HepG2 (cell line): ENCODE results near the gene PRPF4. TPM values are rescaled to one million over a fixed set of nuclear protein-coding genes. Genes with fewer than 3 reads are reported as not detected.

ENCODE experiments used
- ARHGAP35 ChIP-seq: sonication (generic); formaldehyde crosslinking; IDR thresholded peaks from 2 replicates; pipeline ENCODE4 v1.9.0; 2022; ENCODE audit warnings: mild to moderate bottlenecking, inconsistent platforms, moderate library complexity, missing genetic modification reagents, borderline replicate concordance
- CCDC6 ChIP-seq: sonication (generic); formaldehyde crosslinking; IDR thresholded peaks from 2 replicates; pipeline ENCODE4 v1.8.1; 2022; ENCODE audit warnings: mild to moderate bottlenecking, missing genetic modification reagents, moderate library complexity
- FOXA3 ChIP-seq: IDR thresholded peaks from 2 replicates; pipeline ENCODE4 v1.6.1; 2016; ENCODE audit warnings: missing genetic modification reagents, missing compliant biosample characterization
- MIER2 ChIP-seq: IDR thresholded peaks from 2 replicates; pipeline ENCODE4 v1.6.1; 2016; ENCODE audit warnings: missing biosample characterization, missing genetic modification reagents
- MYNN ChIP-seq: sonication (generic); formaldehyde crosslinking; IDR thresholded peaks from 2 replicates; pipeline ENCODE4 v1.4.0; 2020; ENCODE audit warnings: mild to moderate bottlenecking, low read depth, missing genetic modification reagents
- POLR2A ChIP-seq, 2 experiments: IDR thresholded peaks; 2 replicates each; pipeline ENCODE4 v1.6.1; 2011; ENCODE audit warnings: low read depth in 2 of 2, low read length in 2 of 2, mild to moderate bottlenecking in 1 of 2, moderate library complexity in 1 of 2; ENCODE audit not compliant: insufficient read depth in 1 of 2
- RNF2 ChIP-seq: fragments of 450-650 bp; conservative IDR thresholded peaks from 2 replicates; pipeline ENCODE4 v1.6.1; 2016; ENCODE audit warnings: low read depth
- SMAD3 ChIP-seq: sonication (generic); formaldehyde crosslinking; IDR thresholded peaks from 2 replicates; pipeline ENCODE4 v1.4.0; 2020; ENCODE audit warnings: missing genetic modification reagents
- ZBTB38 ChIP-seq: sonication (generic); formaldehyde crosslinking; IDR thresholded peaks from 2 replicates; pipeline ENCODE4 v1.5.1; 2020; ENCODE audit warnings: mild to moderate bottlenecking, missing genetic modification reagents
- ZC3H13 ChIP-seq: sonication (generic); formaldehyde crosslinking; IDR thresholded peaks from 2 replicates; pipeline ENCODE4 v1.8.1; 2023; ENCODE audit warnings: mild to moderate bottlenecking, missing genetic modification reagents, moderate library complexity
- ZC3H4 ChIP-seq: sonication (generic); formaldehyde crosslinking; IDR thresholded peaks from 2 replicates; pipeline ENCODE4 v1.4.0; 2020; ENCODE audit warnings: missing genetic modification reagents, borderline replicate concordance
- ZMAT3 ChIP-seq: sonication (generic); formaldehyde crosslinking; conservative IDR thresholded peaks from 2 replicates; pipeline ENCODE4 v1.7.0; 2021; ENCODE audit warnings: missing genetic modification reagents
- ZNF329 ChIP-seq: sonication (generic); formaldehyde crosslinking; IDR thresholded peaks from 2 replicates; pipeline ENCODE4 v1.9.0; 2021; ENCODE audit warnings: low read depth, mild to moderate bottlenecking, missing genetic modification reagents
- ZNF430 ChIP-seq: sonication (generic); formaldehyde crosslinking; IDR thresholded peaks from 2 replicates; pipeline ENCODE4 v1.9.0; 2021; ENCODE audit warnings: mild to moderate bottlenecking, missing genetic modification reagents
- ZNF558 ChIP-seq: sonication (generic); formaldehyde crosslinking; IDR thresholded peaks from 2 replicates; pipeline ENCODE4 v1.9.0; 2022; ENCODE audit warnings: mild to moderate bottlenecking, missing genetic modification reagents, borderline replicate concordance
- ZNF703 ChIP-seq: sonication (generic); formaldehyde crosslinking; IDR thresholded peaks from 2 replicates; pipeline ENCODE4 v1.5.1; 2020; ENCODE audit warnings: missing genetic modification reagents, mild to moderate bottlenecking, moderate library complexity, borderline replicate concordance
- ZNF891 ChIP-seq: sonication (generic); formaldehyde crosslinking; IDR thresholded peaks from 2 replicates; pipeline ENCODE4 v1.5.0; 2020; ENCODE audit warnings: mild to moderate bottlenecking, missing genetic modification reagents
- ZSCAN9 ChIP-seq: IDR thresholded peaks from 2 replicates; pipeline ENCODE4 v1.6.1; 2016; ENCODE audit warnings: borderline replicate concordance
- polyA plus RNA-seq, 8 experiments: library from polyadenylated mRNA; depleted of rRNA in 3 of 8; stranded (reverse) in 7 of 8; unstranded in 1 of 8; fragments of >200 nt; fragmentation: Illumina TruSeq in 4 of 8; extraction: Trizol in 4 of 8; gene quantifications; 2 replicates each; pipeline versions ENCODE4 v1.2.1 to v1.2.3, GENCODE V29; 2011 to 2016; ENCODE audit warnings: low read depth in 4 of 8, missing spikeins in 1 of 8, mixed read lengths in 1 of 8; ENCODE audit not compliant: insufficient read depth in 1 of 8
- total RNA-seq, 5 experiments: library from RNA; depleted of rRNA; stranded (reverse); fragments of >200 nt; fragmentation: Illumina TruSeq; extraction: Trizol; gene quantifications; 2 replicates each; pipeline ENCODE4 v1.2.3, GENCODE V29; 2016; ENCODE audit warnings: low read depth in 1 of 5
- TF ChIP-seq, protein P1 (sequence below): sonication (generic); formaldehyde crosslinking; IDR thresholded peaks from 2 replicates; pipeline ENCODE4 v1.5.1; 2020; ENCODE audit warnings: missing genetic modification reagents, mild to moderate bottlenecking, borderline replicate concordance
- TF ChIP-seq, protein P2 (sequence below): sonication (generic); formaldehyde crosslinking; IDR thresholded peaks from 2 replicates; pipeline ENCODE4 v1.4.0; 2020; ENCODE audit warnings: missing genetic modification reagents
- TF ChIP-seq, protein P3 (sequence below): sonication (generic); formaldehyde crosslinking; IDR thresholded peaks from 2 replicates; pipeline ENCODE4 v1.8.1; 2023; ENCODE audit warnings: missing genetic modification reagents, inconsistent platforms, borderline replicate concordance
- TF ChIP-seq, protein P4 (sequence below): fragments of 450-650 bp; IDR thresholded peaks from 2 replicates; pipeline ENCODE4 v1.6.1; 2016
- TF ChIP-seq, protein P5 (sequence below): sonication (generic); formaldehyde crosslinking; IDR thresholded peaks from 2 replicates; pipeline ENCODE4 v1.5.0; 2020; ENCODE audit warnings: mild to moderate bottlenecking, missing genetic modification reagents, moderate library complexity

Gene PRPF4
- total and polyA plus RNA-seq, 2 of the 13 experiments (the other 11 are each of a cell fraction or from before 2014, with no cell fraction given): 10.3 to 49.0 TPM

DNA sequence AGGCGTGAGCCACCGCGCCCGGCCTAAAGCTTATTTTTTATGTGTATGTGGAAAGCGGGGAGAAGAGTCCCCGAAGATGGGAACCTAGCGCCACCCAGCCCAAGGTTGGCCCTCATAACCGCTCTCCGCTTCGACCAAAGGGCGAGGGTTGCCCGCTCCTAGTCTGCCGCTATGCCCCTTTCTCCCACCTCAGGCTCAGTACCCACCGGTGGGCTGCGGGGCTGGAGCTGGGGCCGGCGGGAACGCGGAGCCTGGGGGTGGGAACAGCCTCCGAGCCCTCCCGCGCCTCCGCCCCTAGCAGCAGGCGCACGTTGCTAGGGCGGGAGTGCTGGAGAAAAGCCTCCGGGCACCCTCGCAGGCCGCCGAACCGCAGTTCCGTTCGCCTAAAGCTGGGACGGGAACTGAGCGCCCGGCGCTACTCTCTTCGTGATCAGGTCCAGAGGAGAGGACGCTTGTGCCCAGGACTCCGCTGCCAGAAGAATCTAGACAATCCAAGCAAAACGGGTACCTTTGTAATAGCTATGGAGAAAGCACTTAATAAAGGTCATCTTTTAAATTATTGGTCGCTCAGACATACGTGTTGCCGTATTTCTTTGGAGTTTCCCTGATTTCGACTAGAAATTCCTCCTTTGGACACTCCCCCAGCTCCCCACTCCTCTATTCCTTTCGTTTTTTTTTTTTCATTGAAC lies 64.7 kb downstream of the PRPF4 start, which contains the start of gene WDR31 (continued):
- TF ChIP-seq, protein P1, sequence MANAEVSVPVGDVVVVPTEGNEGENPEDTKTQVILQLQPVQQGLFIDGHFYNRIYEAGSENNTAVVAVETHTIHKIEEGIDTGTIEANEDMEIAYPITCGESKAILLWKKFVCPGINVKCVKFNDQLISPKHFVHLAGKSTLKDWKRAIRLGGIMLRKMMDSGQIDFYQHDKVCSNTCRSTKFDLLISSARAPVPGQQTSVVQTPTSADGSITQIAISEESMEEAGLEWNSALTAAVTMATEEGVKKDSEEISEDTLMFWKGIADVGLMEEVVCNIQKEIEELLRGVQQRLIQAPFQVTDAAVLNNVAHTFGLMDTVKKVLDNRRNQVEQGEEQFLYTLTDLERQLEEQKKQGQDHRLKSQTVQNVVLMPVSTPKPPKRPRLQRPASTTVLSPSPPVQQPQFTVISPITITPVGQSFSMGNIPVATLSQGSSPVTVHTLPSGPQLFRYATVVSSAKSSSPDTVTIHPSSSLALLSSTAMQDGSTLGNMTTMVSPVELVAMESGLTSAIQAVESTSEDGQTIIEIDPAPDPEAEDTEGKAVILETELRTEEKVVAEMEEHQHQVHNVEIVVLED (CRISPR knock-in tag): peak; percentile 79
- TF ChIP-seq ZNF430 (CRISPR knock-in tag): peak; percentile 92
- TF ChIP-seq, protein P2, sequence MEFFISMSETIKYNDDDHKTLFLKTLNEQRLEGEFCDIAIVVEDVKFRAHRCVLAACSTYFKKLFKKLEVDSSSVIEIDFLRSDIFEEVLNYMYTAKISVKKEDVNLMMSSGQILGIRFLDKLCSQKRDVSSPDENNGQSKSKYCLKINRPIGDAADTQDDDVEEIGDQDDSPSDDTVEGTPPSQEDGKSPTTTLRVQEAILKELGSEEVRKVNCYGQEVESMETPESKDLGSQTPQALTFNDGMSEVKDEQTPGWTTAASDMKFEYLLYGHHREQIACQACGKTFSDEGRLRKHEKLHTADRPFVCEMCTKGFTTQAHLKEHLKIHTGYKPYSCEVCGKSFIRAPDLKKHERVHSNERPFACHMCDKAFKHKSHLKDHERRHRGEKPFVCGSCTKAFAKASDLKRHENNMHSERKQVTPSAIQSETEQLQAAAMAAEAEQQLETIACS (CRISPR knock-in tag): peak; percentile 49; the same call in 1 of the 2 replicates
- TF ChIP-seq FOXA3: peak; percentile 68; the same call in 1 of the 2 replicates
- peak; percentile 78; the same call in 1 of the 2 replicates for TF ChIP-seq ZC3H13
- peak; percentile 69; the same call in 1 of the 2 replicates for TF ChIP-seq CCDC6 (CRISPR knock-in tag)
- no peak for TF ChIP-seq ZC3H4 (CRISPR knock-in tag)
- peak; percentile 84; the same call in 1 of the 2 replicates for TF ChIP-seq SMAD3 (CRISPR knock-in tag)
- 0 out of 2 replicates have a peak, but pooled peaks have one; percentile 51 for TF ChIP-seq MYNN
- no peak for TF ChIP-seq ZSCAN9 (CRISPR knock-in tag)
- TF ChIP-seq ARHGAP35 (CRISPR knock-in tag): no peak; the same call in 1 of the 2 replicates
- no peak for TF ChIP-seq ZNF329
- TF ChIP-seq POLR2A (IDR thresholded peaks at IDR 0.05; ENCODE audit: insufficient read depth in 1 of 2, low read depth in 2 of 2, low read length in 2 of 2): peak; percentile 52 to 84; a peak in 3 of 4 replicates
- TF ChIP-seq MIER2 (CRISPR knock-in tag): peak; percentile 77; the same call in 1 of the 2 replicates
- TF ChIP-seq, protein P3, sequence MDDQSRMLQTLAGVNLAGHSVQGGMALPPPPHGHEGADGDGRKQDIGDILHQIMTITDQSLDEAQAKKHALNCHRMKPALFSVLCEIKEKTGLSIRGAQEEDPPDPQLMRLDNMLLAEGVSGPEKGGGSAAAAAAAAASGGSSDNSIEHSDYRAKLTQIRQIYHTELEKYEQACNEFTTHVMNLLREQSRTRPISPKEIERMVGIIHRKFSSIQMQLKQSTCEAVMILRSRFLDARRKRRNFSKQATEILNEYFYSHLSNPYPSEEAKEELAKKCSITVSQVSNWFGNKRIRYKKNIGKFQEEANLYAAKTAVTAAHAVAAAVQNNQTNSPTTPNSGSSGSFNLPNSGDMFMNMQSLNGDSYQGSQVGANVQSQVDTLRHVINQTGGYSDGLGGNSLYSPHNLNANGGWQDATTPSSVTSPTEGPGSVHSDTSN (CRISPR knock-in tag): no peak
- peak; percentile 84 for TF ChIP-seq ZBTB38 (CRISPR knock-in tag)
- no peak for TF ChIP-seq ZNF558 (CRISPR knock-in tag)
- TF ChIP-seq ZNF891: 0 out of 2 replicates have a peak, but pooled peaks have one; percentile 45
- peak; percentile 74; the same call in 1 of the 2 replicates for TF ChIP-seq RNF2
- TF ChIP-seq ZNF703: no peak
- 0 out of 2 replicates have a peak, but pooled peaks have one; percentile 58 for TF ChIP-seq ZMAT3 (CRISPR knock-in tag)
- TF ChIP-seq, protein P4, sequence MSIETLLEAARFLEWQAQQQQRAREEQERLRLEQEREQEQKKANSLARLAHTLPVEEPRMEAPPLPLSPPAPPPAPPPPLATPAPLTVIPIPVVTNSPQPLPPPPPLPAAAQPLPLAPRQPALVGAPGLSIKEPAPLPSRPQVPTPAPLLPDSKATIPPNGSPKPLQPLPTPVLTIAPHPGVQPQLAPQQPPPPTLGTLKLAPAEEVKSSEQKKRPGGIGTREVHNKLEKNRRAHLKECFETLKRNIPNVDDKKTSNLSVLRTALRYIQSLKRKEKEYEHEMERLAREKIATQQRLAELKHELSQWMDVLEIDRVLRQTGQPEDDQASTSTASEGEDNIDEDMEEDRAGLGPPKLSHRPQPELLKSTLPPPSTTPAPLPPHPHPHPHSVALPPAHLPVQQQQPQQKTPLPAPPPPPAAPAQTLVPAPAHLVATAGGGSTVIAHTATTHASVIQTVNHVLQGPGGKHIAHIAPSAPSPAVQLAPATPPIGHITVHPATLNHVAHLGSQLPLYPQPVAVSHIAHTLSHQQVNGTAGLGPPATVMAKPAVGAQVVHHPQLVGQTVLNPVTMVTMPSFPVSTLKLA: 0 out of 2 replicates have a peak, but pooled peaks have one; percentile 10
- TF ChIP-seq, protein P5, sequence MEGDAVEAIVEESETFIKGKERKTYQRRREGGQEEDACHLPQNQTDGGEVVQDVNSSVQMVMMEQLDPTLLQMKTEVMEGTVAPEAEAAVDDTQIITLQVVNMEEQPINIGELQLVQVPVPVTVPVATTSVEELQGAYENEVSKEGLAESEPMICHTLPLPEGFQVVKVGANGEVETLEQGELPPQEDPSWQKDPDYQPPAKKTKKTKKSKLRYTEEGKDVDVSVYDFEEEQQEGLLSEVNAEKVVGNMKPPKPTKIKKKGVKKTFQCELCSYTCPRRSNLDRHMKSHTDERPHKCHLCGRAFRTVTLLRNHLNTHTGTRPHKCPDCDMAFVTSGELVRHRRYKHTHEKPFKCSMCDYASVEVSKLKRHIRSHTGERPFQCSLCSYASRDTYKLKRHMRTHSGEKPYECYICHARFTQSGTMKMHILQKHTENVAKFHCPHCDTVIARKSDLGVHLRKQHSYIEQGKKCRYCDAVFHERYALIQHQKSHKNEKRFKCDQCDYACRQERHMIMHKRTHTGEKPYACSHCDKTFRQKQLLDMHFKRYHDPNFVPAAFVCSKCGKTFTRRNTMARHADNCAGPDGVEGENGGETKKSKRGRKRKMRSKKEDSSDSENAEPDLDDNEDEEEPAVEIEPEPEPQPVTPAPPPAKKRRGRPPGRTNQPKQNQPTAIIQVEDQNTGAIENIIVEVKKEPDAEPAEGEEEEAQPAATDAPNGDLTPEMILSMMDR (CRISPR knock-in tag): peak; percentile 43; the same call in 1 of the 2 replicates
